HepG2 (cell line): ENCODE measurements around the gene TTLL10. TPM values are rescaled to one million over a fixed set of nuclear protein-coding genes. Genes with fewer than 3 reads are reported as not detected.

Source experiments
- ATAC-seq: fragments of 200-7000 bp; cut with Tn5 transposase; 3 replicates; pipeline ENCODE4 v1.9.1; 2020; ENCODE audit warnings: mild to moderate bottlenecking, moderate library complexity
- BruUV-seq: library from RNA; stranded (reverse); fragments of 400-500 nt; replicated peaks from 2 replicates; lab custom pipeline; 2021; lab: Mats Ljungman, UMichigan
- CTCF ChIA-PET: fragments of 300-600 bp; formaldehyde crosslinking; extraction: SDS; loops from one replicate; lab custom pipeline; 2021; ENCODE audit warnings: low total read pairs, inconsistent platforms, low intra/inter-chr PET ratio; lab: Yijun Ruan, JAX
- POLR2A ChIA-PET: fragments of 350-600 bp; sonication (Branson Sonifier 250); formaldehyde crosslinking; loops from one replicate; lab custom pipeline; 2020; ENCODE audit warnings: antibody characterized with exemption, inconsistent platforms; lab: Yijun Ruan, JAX
- DNase-seq: peaks from one replicate; pipeline ENCODE4 v3.0.0-alpha.2; 2015; ENCODE audit warnings: low spot score
- FAIRE-seq: peaks from 3 replicates; lab custom pipeline; 2011; peaks lifted over from hg19 to GRCh38; lab: Jason Lieb, UNC
- H2AFZ ChIP-seq: one replicate; pipeline ENCODE4 v1.6.1; 2011; ENCODE audit warnings: low read length, inconsistent platforms
- H3K27ac ChIP-seq: fragments of 300-600 bp; 3 replicates; pipeline ENCODE4 v1.8.0; 2011; ENCODE audit warnings: mixed run types, mild to moderate bottlenecking, mixed read lengths, low read length, inconsistent platforms; ENCODE audit not compliant: insufficient read depth; ENCODE audit errors: extremely low read length
- H3K27me3 ChIP-seq, 2 experiments: fragments of 200-600 bp in 1 of 2; 2 replicates in 1 of 2; 3 replicates in 1 of 2; pipeline versions ENCODE4 v1.6.0 to v1.8.0; 2011; ENCODE audit warnings: low read length in 2 of 2, mild to moderate bottlenecking in 2 of 2, moderate library complexity in 2 of 2, inconsistent platforms in 1 of 2; ENCODE audit not compliant: insufficient read depth in 2 of 2, control insufficient read depth in 1 of 2
- H3K36me3 ChIP-seq, 2 experiments: fragments of 200-600 bp in 1 of 2; replicated peaks in 1 of 2; 2 replicates in 1 of 2; 3 replicates in 1 of 2; pipeline versions ENCODE4 v1.5.1 to v1.8.0; 2011; ENCODE audit warnings: low read length in 2 of 2, inconsistent platforms in 1 of 2; ENCODE audit not compliant: insufficient read depth in 2 of 2, control insufficient read depth in 1 of 2
- H3K4me1 ChIP-seq: 2 replicates; pipeline ENCODE4 v1.5.1; 2012; ENCODE audit warnings: low read length, inconsistent platforms; ENCODE audit not compliant: insufficient read depth
- H3K4me2 ChIP-seq: 2 replicates; pipeline ENCODE4 v1.6.0; 2011; ENCODE audit warnings: low read depth, low read length, inconsistent platforms
- H3K4me3 ChIP-seq, 3 experiments: fragments of 200-600 bp in 1 of 3; sonication (generic), shearing (Covaris generic) in 1 of 3; replicated peaks in 1 of 3; 2 replicates each; pipeline ENCODE4 v1.5.1; 2011 to 2016; ENCODE audit warnings: low read length in 3 of 3, inconsistent platforms in 2 of 3, low read depth in 2 of 3, mild to moderate bottlenecking in 2 of 3, control low read depth in 1 of 3, mixed read lengths in 1 of 3; ENCODE audit not compliant: insufficient read depth in 1 of 3
- H3K79me2 ChIP-seq: one replicate; pipeline ENCODE4 v1.6.1; 2011; ENCODE audit warnings: low read length, inconsistent platforms; ENCODE audit not compliant: insufficient read depth
- H3K9ac ChIP-seq: 2 replicates; pipeline ENCODE4 v1.6.0; 2011; ENCODE audit warnings: mild to moderate bottlenecking, low read depth, low read length, inconsistent platforms; ENCODE audit not compliant: insufficient read depth
- H3K9me3 ChIP-seq: 2 replicates; pipeline ENCODE4 v1.5.1; 2012; ENCODE audit warnings: mild to moderate bottlenecking, low read length
- H4K20me1 ChIP-seq: 2 replicates; pipeline ENCODE4 v1.6.0; 2011; ENCODE audit warnings: inconsistent platforms, mild to moderate bottlenecking, low read length, moderate library complexity; ENCODE audit not compliant: insufficient read depth
- CBX2 ChIP-seq, 2 experiments: fragments of 200-600 bp in 1 of 2; sonication (generic); formaldehyde crosslinking in 1 of 2; IDR thresholded peaks; 2 replicates each; pipeline versions ENCODE4 v1.7.0 to v1.8.1; 2018 to 2022; ENCODE audit warnings: low read depth in 2 of 2, low read length in 1 of 2, mild to moderate bottlenecking in 1 of 2, missing genetic modification reagents in 1 of 2
- HNF4G ChIP-seq, 2 experiments: sonication (generic) in 1 of 2; formaldehyde crosslinking in 1 of 2; IDR thresholded peaks; 2 replicates each; pipeline versions ENCODE4 v1.4.0 to v1.6.1; 2011 to 2020; ENCODE audit warnings: borderline replicate concordance in 2 of 2, low read depth in 2 of 2, mild to moderate bottlenecking in 2 of 2, low read length in 1 of 2, missing genetic modification reagents in 1 of 2, moderate library complexity in 1 of 2
- NPAS2 ChIP-seq: sonication (generic); formaldehyde crosslinking; IDR thresholded peaks from 2 replicates; pipeline ENCODE4 v1.8.0; 2022; ENCODE audit warnings: mild to moderate bottlenecking, missing genetic modification reagents, borderline replicate concordance
- SATB2 ChIP-seq: sonication (generic); formaldehyde crosslinking; IDR thresholded peaks from 2 replicates; pipeline ENCODE4 v1.5.0; 2020; ENCODE audit warnings: missing genetic modification reagents
- ZMYM4 ChIP-seq: sonication (generic); formaldehyde crosslinking; IDR thresholded peaks from 2 replicates; pipeline ENCODE4 v1.8.1; 2023; ENCODE audit warnings: mild to moderate bottlenecking, missing genetic modification reagents
- ZNF644 ChIP-seq: IDR thresholded peaks from 2 replicates; pipeline ENCODE4 v1.6.1; 2016; ENCODE audit warnings: low read depth
- ZNF724P ChIP-seq: sonication (generic); formaldehyde crosslinking; IDR thresholded peaks from 2 replicates; pipeline ENCODE4 v1.8.0; 2022; ENCODE audit warnings: missing genetic modification reagents, borderline replicate concordance
- WGBS: methylation state at CpG from one replicate; pipeline ENCODE4 v1.1.6; 2017; ENCODE audit warnings: low lambda C conversion rate; 5-methylcytosine and 5-hydroxymethylcytosine counted together
- in situ Hi-C: cut with HindIII; loops from 2 replicates; pipeline ENCODE4 v1.10.0; 2017; ENCODE audit warnings: low pct_unique_long_range_greater_than_20kb; ENCODE audit not compliant: extremely low pct_ligation_motif_present
- intact Hi-C: fragments of 100-400 bp; cut with micrococcal nuclease; formaldehyde crosslinking; loops from one replicate; pipeline ENCODE4 v1.10.0; 2022; ENCODE audit not compliant: unreplicated experiment
- polyA plus RNA-seq, 8 experiments: library from polyadenylated mRNA; depleted of rRNA in 3 of 8; stranded (reverse) in 7 of 8; unstranded in 1 of 8; fragments of >200 nt; fragmentation: Illumina TruSeq in 4 of 8; extraction: Trizol in 4 of 8; gene quantifications; 2 replicates each; pipeline versions ENCODE4 v1.2.1 to v1.2.3, GENCODE V29; 2011 to 2016; ENCODE audit warnings: low read depth in 4 of 8, missing spikeins in 1 of 8, mixed read lengths in 1 of 8; ENCODE audit not compliant: insufficient read depth in 1 of 8
- total RNA-seq, 5 experiments: library from RNA; depleted of rRNA; stranded (reverse); fragments of >200 nt; fragmentation: Illumina TruSeq; extraction: Trizol; gene quantifications; 2 replicates each; pipeline ENCODE4 v1.2.3, GENCODE V29; 2016; ENCODE audit warnings: low read depth in 1 of 5
- TF ChIP-seq, protein P1 (sequence below): sonication (generic); formaldehyde crosslinking; IDR thresholded peaks from 2 replicates; pipeline ENCODE4 v1.5.0; 2020; ENCODE audit warnings: missing genetic modification reagents
- TF ChIP-seq, protein P2 (sequence below): sonication (generic); formaldehyde crosslinking; IDR thresholded peaks from 2 replicates; pipeline ENCODE4 v1.5.0; 2020; ENCODE audit warnings: mild to moderate bottlenecking, missing genetic modification reagents, moderate library complexity
- TF ChIP-seq, protein P3 (sequence below), 2 experiments: sonication (generic) in 1 of 2; formaldehyde crosslinking in 1 of 2; IDR thresholded peaks; 2 replicates each; pipeline versions ENCODE4 v1.6.1 to v1.9.0; 2014 to 2022; ENCODE audit warnings: antibody characterized with exemption in 1 of 2, borderline replicate concordance in 1 of 2, inconsistent platforms in 1 of 2, low read depth in 1 of 2, missing genetic modification reagents in 1 of 2

TTLL10 gene
- total and polyA plus RNA-seq, 2 of the 13 experiments (the other 11 are each of a cell fraction or from before 2014, with no cell fraction given) = not detected

DNA sequence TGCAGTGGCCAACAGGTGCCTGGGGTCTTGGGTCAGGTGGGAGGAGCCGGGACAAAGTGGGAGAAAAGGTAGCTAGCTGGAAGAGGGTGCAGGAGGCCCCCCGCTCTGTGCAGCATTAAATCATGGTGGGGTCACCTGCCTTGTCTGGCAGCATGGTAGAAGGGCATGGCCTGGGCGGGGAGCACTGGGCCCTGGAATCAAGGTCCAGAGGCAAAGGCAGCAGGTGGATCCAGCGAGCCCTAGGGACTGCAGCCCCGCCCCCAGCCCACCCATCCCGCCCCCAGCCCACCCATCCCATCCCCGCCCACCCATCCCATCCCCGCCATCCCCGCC is 16.7 kb upstream of the TTLL10 start:
- WGBS = 79% methylated on average over 4 of the region's 9 CpGs
- no peak overlapping the region for H3K4me2 ChIP-seq
- intact Hi-C loops (no loop called here), in situ Hi-C loops (no loop called here)
- TF ChIP-seq, protein P1, sequence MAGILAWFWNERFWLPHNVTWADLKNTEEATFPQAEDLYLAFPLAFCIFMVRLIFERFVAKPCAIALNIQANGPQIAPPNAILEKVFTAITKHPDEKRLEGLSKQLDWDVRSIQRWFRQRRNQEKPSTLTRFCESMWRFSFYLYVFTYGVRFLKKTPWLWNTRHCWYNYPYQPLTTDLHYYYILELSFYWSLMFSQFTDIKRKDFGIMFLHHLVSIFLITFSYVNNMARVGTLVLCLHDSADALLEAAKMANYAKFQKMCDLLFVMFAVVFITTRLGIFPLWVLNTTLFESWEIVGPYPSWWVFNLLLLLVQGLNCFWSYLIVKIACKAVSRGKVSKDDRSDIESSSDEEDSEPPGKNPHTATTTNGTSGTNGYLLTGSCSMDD (CRISPR knock-in tag) = no peak
- TF ChIP-seq SATB2 (CRISPR knock-in tag) = no peak
- no peak for TF ChIP-seq ZMYM4 (CRISPR knock-in tag)
- TF ChIP-seq HNF4G (IDR thresholded peaks at IDR 0.05; ENCODE audit: borderline replicate concordance, low read depth, low read length) = no peak
- no peak for TF ChIP-seq HNF4G (CRISPR knock-in tag; IDR thresholded peaks at IDR 0.05; ENCODE audit: borderline replicate concordance, low read depth)
- no peak for TF ChIP-seq CBX2 (IDR thresholded peaks at IDR 0.05; ENCODE audit: low read depth, low read length)
- TF ChIP-seq CBX2 (CRISPR knock-in tag; IDR thresholded peaks at IDR 0.05; ENCODE audit: low read depth) = no peak
- no peak for TF ChIP-seq ZNF644 (CRISPR knock-in tag)
- no peak for TF ChIP-seq NPAS2 (CRISPR knock-in tag)
- no peak for TF ChIP-seq ZNF724P
- TF ChIP-seq, protein P2, sequence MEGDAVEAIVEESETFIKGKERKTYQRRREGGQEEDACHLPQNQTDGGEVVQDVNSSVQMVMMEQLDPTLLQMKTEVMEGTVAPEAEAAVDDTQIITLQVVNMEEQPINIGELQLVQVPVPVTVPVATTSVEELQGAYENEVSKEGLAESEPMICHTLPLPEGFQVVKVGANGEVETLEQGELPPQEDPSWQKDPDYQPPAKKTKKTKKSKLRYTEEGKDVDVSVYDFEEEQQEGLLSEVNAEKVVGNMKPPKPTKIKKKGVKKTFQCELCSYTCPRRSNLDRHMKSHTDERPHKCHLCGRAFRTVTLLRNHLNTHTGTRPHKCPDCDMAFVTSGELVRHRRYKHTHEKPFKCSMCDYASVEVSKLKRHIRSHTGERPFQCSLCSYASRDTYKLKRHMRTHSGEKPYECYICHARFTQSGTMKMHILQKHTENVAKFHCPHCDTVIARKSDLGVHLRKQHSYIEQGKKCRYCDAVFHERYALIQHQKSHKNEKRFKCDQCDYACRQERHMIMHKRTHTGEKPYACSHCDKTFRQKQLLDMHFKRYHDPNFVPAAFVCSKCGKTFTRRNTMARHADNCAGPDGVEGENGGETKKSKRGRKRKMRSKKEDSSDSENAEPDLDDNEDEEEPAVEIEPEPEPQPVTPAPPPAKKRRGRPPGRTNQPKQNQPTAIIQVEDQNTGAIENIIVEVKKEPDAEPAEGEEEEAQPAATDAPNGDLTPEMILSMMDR = no peak
- TF ChIP-seq, protein P3, sequence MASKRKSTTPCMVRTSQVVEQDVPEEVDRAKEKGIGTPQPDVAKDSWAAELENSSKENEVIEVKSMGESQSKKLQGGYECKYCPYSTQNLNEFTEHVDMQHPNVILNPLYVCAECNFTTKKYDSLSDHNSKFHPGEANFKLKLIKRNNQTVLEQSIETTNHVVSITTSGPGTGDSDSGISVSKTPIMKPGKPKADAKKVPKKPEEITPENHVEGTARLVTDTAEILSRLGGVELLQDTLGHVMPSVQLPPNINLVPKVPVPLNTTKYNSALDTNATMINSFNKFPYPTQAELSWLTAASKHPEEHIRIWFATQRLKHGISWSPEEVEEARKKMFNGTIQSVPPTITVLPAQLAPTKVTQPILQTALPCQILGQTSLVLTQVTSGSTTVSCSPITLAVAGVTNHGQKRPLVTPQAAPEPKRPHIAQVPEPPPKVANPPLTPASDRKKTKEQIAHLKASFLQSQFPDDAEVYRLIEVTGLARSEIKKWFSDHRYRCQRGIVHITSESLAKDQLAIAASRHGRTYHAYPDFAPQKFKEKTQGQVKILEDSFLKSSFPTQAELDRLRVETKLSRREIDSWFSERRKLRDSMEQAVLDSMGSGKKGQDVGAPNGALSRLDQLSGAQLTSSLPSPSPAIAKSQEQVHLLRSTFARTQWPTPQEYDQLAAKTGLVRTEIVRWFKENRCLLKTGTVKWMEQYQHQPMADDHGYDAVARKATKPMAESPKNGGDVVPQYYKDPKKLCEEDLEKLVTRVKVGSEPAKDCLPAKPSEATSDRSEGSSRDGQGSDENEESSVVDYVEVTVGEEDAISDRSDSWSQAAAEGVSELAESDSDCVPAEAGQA (IDR thresholded peaks at IDR 0.05; ENCODE audit: low read depth) = no peak
- TF ChIP-seq, protein P3 (CRISPR knock-in tag; IDR thresholded peaks at IDR 0.05; ENCODE audit: borderline replicate concordance) = no peak
- no peaks in the 10 kb centered on the region for H3K9me3 ChIP-seq
- H3K79me2 ChIP-seq = no peaks in the 10 kb centered on the region
- no peak overlapping the region for H2AFZ ChIP-seq
- no peaks in the 10 kb centered on the region; the same call in 1 of the 2 replicates for H4K20me1 ChIP-seq
- ATAC-seq = no peak
- H3K9ac ChIP-seq = no peak overlapping the region
- no peak overlapping the region for H3K27ac ChIP-seq
- H3K4me3 ChIP-seq = no peak overlapping the region
- no peak for DNase-seq
- H3K4me1 ChIP-seq = peaks cover 39% of the 10 kb centered on the region
- ChIA-PET POLR2A (interaction anchor here (0.7 kb wide), 1 partner anchor 29 kb away, joined by 4 read pairs; no protein-coding TSS in a partner anchor), CTCF (no interaction called here)
- H3K36me3 ChIP-seq = no peaks in the 10 kb centered on the region; a peak in 1 of 5 replicates
- H3K27me3 ChIP-seq = no peaks in the 10 kb centered on the region
- BruUV-seq = no TSS peak
- FAIRE-seq = no peak
